Activated naive CD8-positive, alpha-beta T cell (primary cell): ENCODE measurements around the gene SMIM32.

Experiments used
- H3K27ac Mint-ChIP-seq: one replicate; pipeline ENCODE4 v1.8.0; 2021; ENCODE audit warnings: mixed read lengths
- H3K27me3 Mint-ChIP-seq: one replicate; pipeline ENCODE4 v1.8.0; 2021; ENCODE audit warnings: mixed read lengths
- H3K36me3 Mint-ChIP-seq: one replicate; pipeline ENCODE4 v1.8.0; 2021; ENCODE audit warnings: mixed read lengths
- H3K4me1 Mint-ChIP-seq: one replicate; pipeline ENCODE4 v1.8.0; 2021; ENCODE audit warnings: low read depth, mixed read lengths
- H3K4me3 Mint-ChIP-seq: one replicate; pipeline ENCODE4 v1.8.0; 2021; ENCODE audit warnings: mild to moderate bottlenecking, mixed read lengths
- H3K9me3 Mint-ChIP-seq: one replicate; pipeline ENCODE4 v1.8.0; 2021; ENCODE audit warnings: low read depth, mixed read lengths

Gene SMIM32

GRCh38 chr5:136143312-136143711 lies 49.6 kb downstream of the SMIM32 start:
- no peaks in the 10 kb centered on the region for H3K27me3 Mint-ChIP-seq
- peaks cover 1% of the 10 kb centered on the region for H3K4me1 Mint-ChIP-seq
- no peaks in the 10 kb centered on the region for H3K36me3 Mint-ChIP-seq
- no peak overlapping the region for H3K4me3 Mint-ChIP-seq
- no peak overlapping the region for H3K27ac Mint-ChIP-seq
- H3K9me3 Mint-ChIP-seq, result no peaks in the 10 kb centered on the region

DNA sequence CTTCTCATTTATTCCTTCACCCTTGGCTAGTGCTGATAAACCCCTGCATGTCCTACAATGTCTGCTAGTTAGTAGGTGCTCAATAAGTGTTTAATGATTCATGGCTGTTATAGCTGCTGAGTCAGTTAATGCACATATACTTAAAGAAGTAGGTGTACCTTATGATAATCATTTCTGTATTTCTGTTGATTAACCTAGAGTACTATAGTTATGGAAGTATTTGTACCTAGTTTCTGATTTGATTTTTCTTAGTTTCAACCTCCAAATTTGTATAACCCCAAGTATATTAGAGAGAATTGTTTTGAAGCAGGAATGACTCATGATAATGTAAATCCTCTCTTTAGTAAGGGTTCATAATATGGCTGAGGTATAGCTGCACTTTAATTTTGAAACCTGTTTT lies 51.4 kb downstream of the SMIM32 start:
- no peak overlapping the region for H3K27ac Mint-ChIP-seq
- H3K4me1 Mint-ChIP-seq, result peaks cover 3% of the 10 kb centered on the region
- no peaks in the 10 kb centered on the region for H3K36me3 Mint-ChIP-seq
- no peak overlapping the region for H3K4me3 Mint-ChIP-seq
- H3K27me3 Mint-ChIP-seq, result peaks cover 5% of the 10 kb centered on the region
- no peaks in the 10 kb centered on the region for H3K9me3 Mint-ChIP-seq
